ENCODE measurements around the gene BTBD9.

The BTBD9 gene

GRCh38 chr6:38194589-38194988, 445.1 kb downstream of the BTBD9 start:
- DNase-seq (ENCODE audit: low read depth): no peak

GRCh38 chr6:38194282-38194572, 445.5 kb downstream of the BTBD9 start:
- DNase-seq (ENCODE audit: low read depth): no peak

- DNase-seq (ENCODE audit: low read depth): no peak
These were observed 446.0 kb downstream of the BTBD9 start for GRCh38 chr6:38193481-38194281.

DNA sequence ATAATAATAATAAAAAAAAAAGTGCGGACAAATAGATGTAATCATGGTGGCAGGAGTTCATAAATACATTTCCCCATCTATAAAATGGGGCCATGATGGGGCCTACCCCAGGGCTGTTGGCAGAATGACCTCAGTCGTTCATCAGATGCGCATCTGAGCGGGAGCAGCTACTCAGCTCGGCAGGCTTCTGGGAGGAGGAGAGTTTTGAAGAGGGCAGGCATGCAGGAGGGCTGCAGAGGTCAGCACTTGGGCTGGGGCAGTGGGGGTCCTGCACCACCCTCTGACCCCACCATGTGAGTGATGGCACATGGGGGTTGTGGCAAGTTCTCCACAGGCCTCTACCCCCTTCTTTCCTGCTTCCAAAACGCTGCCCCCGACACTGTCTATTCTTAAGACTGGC, 446.7 kb downstream of the BTBD9 start:
- DNase-seq (ENCODE audit: low read depth): no peak

DNA sequence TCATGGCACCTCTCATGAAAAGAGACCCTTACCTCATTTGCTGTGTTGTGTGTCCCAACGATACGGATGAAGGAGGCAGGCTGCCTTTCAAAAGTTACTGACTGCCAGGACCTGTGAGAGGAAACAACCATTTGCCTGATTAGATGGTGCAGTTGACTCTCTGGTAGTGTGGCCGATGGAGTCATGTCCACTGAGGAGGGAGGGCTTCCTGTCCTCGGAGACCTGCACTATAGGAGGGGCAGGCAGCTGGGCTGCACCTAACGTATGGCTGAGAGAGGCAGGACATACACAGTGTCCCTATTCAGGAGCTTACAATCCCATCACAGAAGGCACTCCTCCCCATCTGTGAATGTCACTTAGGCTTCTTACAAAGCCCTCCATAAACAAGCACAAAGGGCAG, 447.2 kb downstream of the BTBD9 start:
- no peak for DNase-seq (ENCODE audit: low read depth)

DNA sequence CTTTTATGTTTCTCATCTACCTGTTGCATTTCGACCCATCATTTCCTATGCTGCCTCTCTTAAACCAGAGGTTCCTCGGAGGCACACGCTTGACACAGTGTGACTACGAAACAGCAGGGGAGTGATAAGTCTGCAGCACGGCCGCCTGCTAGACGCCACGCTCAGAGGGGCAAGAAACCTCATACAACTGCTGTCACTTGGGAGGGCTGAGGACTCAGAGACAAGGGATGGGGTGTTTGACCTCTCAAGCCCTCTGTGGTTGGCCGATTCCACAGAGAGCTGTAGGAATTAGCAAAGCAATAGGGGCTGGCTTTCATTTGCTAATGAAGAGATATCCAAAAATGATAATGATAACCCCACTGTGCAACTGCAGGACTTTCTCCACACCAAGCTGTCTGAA, 447.7 kb downstream of the BTBD9 start:
- DNase-seq (ENCODE audit: low read depth): no peak

DNA sequence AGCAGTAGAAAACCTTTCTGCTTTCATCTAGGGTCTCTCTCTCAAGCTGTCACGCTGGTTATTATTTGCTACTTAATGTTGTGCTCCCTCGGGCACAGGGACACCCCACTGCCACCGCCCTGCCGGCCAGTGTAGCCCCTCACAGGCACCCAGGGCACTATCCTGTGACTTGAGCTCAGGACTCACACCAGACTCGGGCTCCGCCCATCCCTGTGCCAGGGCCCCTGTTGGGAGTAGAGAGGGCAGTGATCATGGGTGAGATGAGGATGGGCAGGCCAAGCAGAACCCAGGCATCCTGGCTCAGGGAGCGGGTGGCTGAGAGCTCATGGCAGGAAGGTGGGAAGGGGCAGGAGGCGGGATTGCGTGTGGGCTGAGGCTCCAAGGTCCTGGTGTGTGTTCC, 448.3 kb downstream of the BTBD9 start:
- DNase-seq (ENCODE audit: low read depth): no peak

DNA sequence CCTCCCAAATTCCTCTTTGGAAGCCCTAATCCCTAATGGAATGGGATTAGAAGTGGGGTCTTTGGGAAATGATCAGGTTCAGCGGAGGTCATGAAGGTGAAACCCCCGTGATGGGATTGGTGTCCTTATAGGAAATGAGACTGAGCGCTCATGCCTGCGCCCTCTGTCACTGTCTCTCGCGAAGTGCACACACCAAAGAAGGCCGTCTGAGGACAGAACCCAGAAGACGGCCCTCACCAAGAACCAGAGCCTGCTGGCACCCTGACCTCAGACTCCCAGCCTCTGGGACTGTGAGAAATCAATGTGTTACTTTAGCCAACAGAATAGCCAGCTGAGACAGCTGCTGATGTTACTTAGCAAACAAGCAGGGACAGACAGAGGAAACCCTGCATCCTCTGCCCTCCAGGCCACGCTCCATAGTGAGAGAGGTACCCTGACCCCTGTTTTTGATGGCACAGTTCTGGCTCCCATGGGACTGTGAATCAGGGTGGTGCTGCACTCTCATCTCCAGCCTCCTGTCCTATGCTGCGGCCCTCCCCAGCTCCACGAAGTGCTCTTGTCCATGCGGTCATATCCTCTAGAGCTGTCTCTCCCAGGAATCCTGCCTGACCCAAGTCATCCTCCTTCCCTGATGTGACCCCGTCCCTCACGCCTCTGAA, 450.9 kb downstream of the BTBD9 start:
- DNase-seq (ENCODE audit: low read depth): no peak

DNA sequence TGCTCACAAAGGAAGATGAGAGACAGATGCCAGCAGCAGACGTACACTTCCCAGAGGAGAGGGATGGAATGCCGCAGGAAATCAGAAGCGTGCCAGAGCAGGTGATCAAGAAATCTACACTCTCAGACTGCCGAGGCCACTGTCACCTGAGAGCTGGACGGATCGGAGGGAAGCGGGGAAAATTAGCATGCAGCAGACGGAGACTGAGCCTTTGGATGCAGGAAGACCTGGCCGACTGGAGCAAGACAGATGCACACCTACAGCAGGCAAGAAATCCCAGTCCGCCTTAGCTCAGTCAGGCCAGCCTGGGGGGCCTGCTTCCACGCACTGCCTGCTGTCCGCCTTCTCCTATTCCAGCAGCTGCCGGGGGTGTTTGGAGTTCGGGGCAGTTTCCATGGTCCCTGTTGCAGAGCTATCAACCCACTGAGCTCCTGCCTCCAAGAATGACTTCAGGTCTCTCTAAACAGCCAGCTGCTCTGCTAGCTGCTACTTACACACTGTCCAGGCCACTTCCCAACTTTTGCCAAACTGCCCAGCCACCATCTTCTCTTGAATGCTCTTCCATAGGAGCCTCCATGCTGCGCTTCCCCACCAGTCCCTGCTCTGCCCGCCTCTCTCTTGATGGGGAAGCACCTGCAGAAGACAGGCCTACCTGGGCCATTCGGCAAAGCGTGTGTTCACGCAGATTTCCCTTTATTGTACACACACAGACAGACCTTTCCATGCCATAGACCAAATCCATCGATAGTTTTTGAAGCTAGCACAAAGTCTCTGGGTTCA, 451.7 kb downstream of the BTBD9 start:
- DNase-seq (ENCODE audit: low read depth): no peak

GRCh38 chr6:38187325-38187724, 452.4 kb downstream of the BTBD9 start:
- no peak for DNase-seq (ENCODE audit: low read depth)

GRCh38 chr6:38185752-38186151, 454.0 kb downstream of the BTBD9 start:
- DNase-seq (ENCODE audit: low read depth): no peak

DNA sequence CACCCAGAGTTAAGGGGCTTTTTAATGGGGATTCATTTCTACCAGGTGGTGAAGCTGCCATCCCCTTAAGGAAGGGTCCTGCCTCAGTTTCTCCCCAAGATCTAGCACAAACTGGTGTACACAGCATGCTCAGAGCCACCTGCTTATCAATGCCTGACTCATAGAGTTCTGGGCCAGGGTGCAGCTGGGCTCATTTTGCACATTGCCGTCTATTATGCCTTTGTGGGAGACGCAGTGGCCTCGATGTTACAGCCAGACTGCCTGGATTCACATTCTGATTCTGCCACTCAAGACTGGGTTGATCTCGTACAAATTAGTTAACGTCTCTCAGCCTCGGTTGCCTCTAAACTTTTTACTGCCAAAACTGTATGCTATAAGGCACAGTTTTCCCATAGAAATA, 454.5 kb downstream of the BTBD9 start:
- DNase-seq (ENCODE audit: low read depth): no peak

DNA sequence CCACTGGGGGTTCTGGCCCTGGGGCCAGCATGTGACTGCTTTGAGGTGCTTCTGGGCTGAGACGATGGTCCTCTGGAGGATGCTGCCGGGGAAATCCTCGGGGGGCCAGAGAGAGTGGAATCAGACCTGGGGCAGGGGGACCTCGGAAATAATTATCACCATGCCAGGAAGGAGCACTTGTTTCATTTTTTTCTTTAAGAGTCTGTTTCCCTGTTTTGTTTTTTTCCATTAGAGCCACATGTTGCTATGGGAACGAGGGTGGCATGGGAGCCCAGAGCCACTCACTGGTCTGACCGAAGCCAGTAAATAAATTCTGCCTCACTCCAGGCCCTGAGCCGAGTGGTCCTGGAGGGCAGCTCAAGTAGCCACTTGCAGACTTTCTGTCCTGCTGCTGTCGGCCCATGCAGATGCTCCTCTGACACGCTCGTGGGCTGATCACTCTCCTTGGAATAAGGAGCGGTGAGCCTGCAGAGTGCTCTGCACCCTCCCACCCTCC, 455.1 kb downstream of the BTBD9 start:
- DNase-seq (ENCODE audit: low read depth): no peak

GRCh38 chr6:38183856-38184584, 455.7 kb downstream of the BTBD9 start:
- no peak for DNase-seq (ENCODE audit: low read depth)

- DNase-seq (ENCODE audit: low read depth): no peak
These were observed 457.3 kb downstream of the BTBD9 start for GRCh38 chr6:38182426-38182825.

GRCh38 chr6:38180586-38180985, 459.1 kb downstream of the BTBD9 start:
- DNase-seq (ENCODE audit: low read depth): no peak

DNA sequence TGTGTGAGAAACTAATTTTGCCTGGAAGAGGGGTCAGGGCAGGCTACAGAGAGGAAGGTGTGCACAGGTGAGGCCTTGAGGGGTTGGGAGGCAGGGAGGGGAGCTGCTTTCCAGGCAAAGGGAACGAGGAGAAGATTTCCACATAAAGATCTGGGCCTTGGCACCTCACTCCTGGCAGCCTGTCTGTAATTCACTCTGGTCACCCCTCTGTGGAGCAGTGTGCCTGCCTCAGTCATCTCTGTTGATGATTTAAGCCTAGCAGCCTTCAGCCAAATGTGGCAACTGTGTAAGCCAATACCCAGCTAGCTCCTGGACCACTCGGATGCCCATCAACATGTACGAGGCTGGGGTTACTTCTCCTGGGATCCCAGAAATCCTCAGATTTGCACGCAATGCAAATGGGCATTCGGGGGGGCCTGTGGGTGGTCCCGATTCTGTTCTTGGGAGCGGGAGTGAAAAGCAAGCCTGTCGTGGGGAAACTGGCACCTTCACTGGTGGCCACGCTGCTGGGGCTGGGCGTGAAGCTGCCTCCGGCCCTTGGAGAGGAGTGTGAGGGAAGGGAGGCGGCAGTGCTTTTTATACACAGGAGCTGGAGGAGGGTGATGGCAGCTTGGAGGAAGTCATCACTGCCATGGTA, 459.8 kb downstream of the BTBD9 start:
- DNase-seq (ENCODE audit: low read depth): no peak

- no peak for DNase-seq (ENCODE audit: low read depth)
These were observed 460.4 kb downstream of the BTBD9 start for GRCh38 chr6:38179300-38179699.

DNA sequence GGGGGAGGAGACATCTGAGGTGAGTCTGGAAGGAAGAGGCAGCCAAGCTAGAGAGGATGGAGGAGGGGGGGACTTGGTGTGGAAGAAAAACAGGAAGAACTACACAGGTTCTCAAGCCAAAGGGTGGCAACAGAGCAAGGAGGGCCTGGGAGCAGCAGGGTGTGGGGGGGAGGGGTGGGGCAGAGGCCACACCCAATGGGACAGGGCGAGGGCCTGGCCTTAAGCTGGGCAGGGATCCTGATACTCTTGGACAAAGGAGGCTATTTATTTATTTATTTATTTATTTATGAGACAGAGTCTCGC, 461.2 kb downstream of the BTBD9 start:
- DNase-seq (ENCODE audit: low read depth): no peak

GRCh38 chr6:38177882-38178583, 461.7 kb downstream of the BTBD9 start:
- no peak for DNase-seq (ENCODE audit: low read depth)

All from stromal cell of bone marrow (primary cell).